ENCODE measurements around the gene PTPRD.

GRCh38 chr9:8278048-8278447 is 2334.8 kb downstream of the PTPRD start:
- TF ChIP-seq CTCF (IDR thresholded peaks at IDR 0.05; ENCODE audit: low read depth, low read length, poor library complexity, severe bottlenecking) (no peak), EZH2phosphoT487 (IDR thresholded peaks at IDR 0.05; ENCODE audit: borderline replicate concordance, low read length) (no peak)

All from DOHH2 (cell line).